Erythroblast (primary cell): ENCODE results near the gene TMPRSS6.

ENCODE experiments used
- GATA1 ChIP-seq: IDR thresholded peaks from 2 replicates; pipeline ENCODE4 v1.6.1; 2011; ENCODE audit warnings: low read depth, mild to moderate bottlenecking, control low read depth, low read length, moderate library complexity
- POLR2A ChIP-seq: IDR thresholded peaks from 2 replicates; pipeline ENCODE4 v1.6.1; 2011; ENCODE audit warnings: mild to moderate bottlenecking, low read length

- TF ChIP-seq POLR2A: no peak
- TF ChIP-seq GATA1: no peak
These were observed 91.3 kb downstream of the TMPRSS6 start for GRCh38 chr22:37018086-37018814.
